Suprapubic skin (tissue), 4 donors: ENCODE results near the gene ADCY5. TPM values are rescaled to one million over a fixed set of nuclear protein-coding genes. Genes with fewer than 3 reads are reported as not detected.

ENCODE experiments used
- DNase-seq, 2 donors: peaks; one replicate each; pipeline ENCODE4 v3.0.0-alpha.2; 2019; ENCODE audit warnings: low spot score in 2 of 2
- H3K27ac ChIP-seq: fragments of 200-600 bp; sonication (generic); one replicate; pipeline ENCODE4 v1.5.1; 2019
- H3K27me3 ChIP-seq: fragments of 200-600 bp; sonication (generic); one replicate; pipeline ENCODE4 v1.5.1; 2019
- H3K36me3 ChIP-seq: fragments of 200-600 bp; sonication (generic); one replicate; pipeline ENCODE4 v1.5.1; 2019
- H3K4me1 ChIP-seq: fragments of 200-600 bp; sonication (generic); one replicate; pipeline ENCODE4 v1.5.1; 2019
- H3K4me3 ChIP-seq: fragments of 200-600 bp; sonication (generic); one replicate; pipeline ENCODE4 v1.5.1; 2019; ENCODE audit warnings: mild to moderate bottlenecking
- H3K9me3 ChIP-seq: fragments of 200-600 bp; sonication (generic); one replicate; pipeline ENCODE4 v1.5.1; 2019
- EP300 ChIP-seq: sonication (generic); formaldehyde crosslinking; IDR thresholded peaks from one replicate; pipeline ENCODE4 v1.6.1; 2017; ENCODE audit warnings: antibody characterized with exemption
- POLR2A ChIP-seq, 2 donors: fragments of 450-650 bp; IDR thresholded peaks; one replicate each; pipeline ENCODE4 v1.6.1; 2017; ENCODE audit warnings: antibody characterized with exemption in 2 of 2, mild to moderate bottlenecking in 2 of 2, moderate library complexity in 2 of 2
- POLR2AphosphoS5 ChIP-seq, 3 donors: sonication (generic); formaldehyde crosslinking; IDR thresholded peaks; one replicate each; pipeline ENCODE4 v1.6.1; 2017; ENCODE audit warnings: antibody characterized with exemption in 3 of 3
- WGBS: methylation state at CpG from one replicate; pipeline ENCODE4 v1.1.5; 2018; 5-methylcytosine and 5-hydroxymethylcytosine counted together
- total RNA-seq, 4 donors: library from RNA; depleted of rRNA; stranded (reverse); fragments of >200 nt; gene quantifications; one replicate each; pipeline ENCODE4 v1.1.0, GENCODE V29; 2016
- TF ChIP-seq, protein P1 (sequence below), 2 donors: fragments of 200-600 bp in 1 of 2; fragments of 450-650 bp in 1 of 2; sonication (generic) in 1 of 2; IDR thresholded peaks; one replicate each; pipeline ENCODE4 v1.5.1; 2016 to 2019; ENCODE audit warnings: antibody characterized with exemption in 2 of 2, mild to moderate bottlenecking in 1 of 2, moderate library complexity in 1 of 2

ADCY5 gene
- total RNA-seq, 4 donors from 2014 or later: 1.4 to 4.9 (median 4.0) TPM

DNA sequence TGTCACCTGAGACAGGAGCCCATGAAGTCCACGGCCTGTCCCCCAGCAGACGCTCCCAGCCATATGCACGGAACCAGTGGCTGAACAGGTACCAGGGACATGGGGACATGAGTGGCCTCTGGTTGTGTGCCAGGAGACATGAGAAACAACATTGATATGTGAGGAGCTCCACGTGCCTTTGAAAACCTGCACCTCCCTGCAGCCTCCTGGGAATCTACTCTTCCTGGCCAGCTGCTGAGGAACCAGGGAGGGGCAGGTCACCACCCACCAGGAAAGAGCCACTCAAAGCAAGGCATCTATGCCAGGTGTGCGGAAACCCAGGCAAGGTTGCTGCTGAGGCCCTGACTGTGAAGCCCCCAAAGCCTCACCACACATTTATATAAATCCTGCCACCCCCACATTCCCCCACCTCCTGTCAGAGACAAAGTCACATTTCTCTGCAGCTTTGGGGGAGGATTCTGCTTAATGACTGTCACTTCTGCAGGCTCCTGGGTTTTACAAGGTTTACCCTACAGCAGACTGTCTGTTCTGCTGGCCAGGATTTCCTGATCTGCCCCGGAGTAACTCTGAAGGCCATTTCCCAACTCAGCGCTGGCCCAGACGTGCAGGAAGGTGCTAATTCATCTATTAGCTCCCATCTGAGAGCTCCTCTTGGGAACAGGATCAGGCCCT is 110.8 kb downstream of the ADCY5 start:
- DNase-seq: peak in 1 of 2 donors; percentile 53
- Histone ChIP-seq H3K4me3 (no peak overlapping the region), H3K4me1 (no peaks in the 10 kb centered on the region), H3K27me3 (no peaks in the 10 kb centered on the region), H3K36me3 (no peaks in the 10 kb centered on the region), H3K9me3 (no peaks in the 10 kb centered on the region), H3K27ac (no peak overlapping the region)
- 85% methylated on average over 5 of the region's 8 CpGs for WGBS
- TF ChIP-seq POLR2AphosphoS5 (IDR thresholded peaks at IDR 0.05): no peak
- no peak for TF ChIP-seq EP300
- TF ChIP-seq, protein P1, sequence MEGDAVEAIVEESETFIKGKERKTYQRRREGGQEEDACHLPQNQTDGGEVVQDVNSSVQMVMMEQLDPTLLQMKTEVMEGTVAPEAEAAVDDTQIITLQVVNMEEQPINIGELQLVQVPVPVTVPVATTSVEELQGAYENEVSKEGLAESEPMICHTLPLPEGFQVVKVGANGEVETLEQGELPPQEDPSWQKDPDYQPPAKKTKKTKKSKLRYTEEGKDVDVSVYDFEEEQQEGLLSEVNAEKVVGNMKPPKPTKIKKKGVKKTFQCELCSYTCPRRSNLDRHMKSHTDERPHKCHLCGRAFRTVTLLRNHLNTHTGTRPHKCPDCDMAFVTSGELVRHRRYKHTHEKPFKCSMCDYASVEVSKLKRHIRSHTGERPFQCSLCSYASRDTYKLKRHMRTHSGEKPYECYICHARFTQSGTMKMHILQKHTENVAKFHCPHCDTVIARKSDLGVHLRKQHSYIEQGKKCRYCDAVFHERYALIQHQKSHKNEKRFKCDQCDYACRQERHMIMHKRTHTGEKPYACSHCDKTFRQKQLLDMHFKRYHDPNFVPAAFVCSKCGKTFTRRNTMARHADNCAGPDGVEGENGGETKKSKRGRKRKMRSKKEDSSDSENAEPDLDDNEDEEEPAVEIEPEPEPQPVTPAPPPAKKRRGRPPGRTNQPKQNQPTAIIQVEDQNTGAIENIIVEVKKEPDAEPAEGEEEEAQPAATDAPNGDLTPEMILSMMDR (IDR thresholded peaks at IDR 0.05): no peak
- no peak for TF ChIP-seq POLR2A (IDR thresholded peaks at IDR 0.05)

DNA sequence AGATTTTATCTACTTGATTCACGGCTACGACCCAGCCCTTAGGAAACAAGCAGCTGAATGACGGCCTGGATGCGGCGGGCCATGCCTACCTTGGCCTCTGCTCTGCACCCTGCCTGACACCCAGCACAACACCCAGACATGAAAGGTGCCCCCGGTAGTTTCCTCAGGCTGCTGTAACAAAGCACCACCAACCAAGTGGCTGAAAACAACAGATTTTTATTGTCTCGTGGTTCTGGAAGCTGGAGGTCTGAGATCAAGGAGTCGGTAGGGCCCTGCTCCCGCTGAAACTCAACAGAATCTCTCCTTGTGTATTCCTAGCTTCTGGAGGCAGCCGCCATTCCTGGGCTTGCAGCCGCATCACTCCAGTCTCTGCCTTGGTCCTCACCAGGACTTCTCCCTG is 111.7 kb downstream of the ADCY5 start:
- DNase-seq: peak in 1 of 2 donors; percentile 20
- H3K4me1 ChIP-seq: no peaks in the 10 kb centered on the region
- no peaks in the 10 kb centered on the region for H3K27me3 ChIP-seq
- TF ChIP-seq, protein P1 (IDR thresholded peaks at IDR 0.05): no peak
- TF ChIP-seq POLR2AphosphoS5 (IDR thresholded peaks at IDR 0.05): no peak
- no peaks in the 10 kb centered on the region for H3K9me3 ChIP-seq
- no peak overlapping the region for H3K4me3 ChIP-seq
- no peak overlapping the region for H3K27ac ChIP-seq
- WGBS: 92% methylated on average over 11 of the region's 11 CpGs
- no peaks in the 10 kb centered on the region for H3K36me3 ChIP-seq

DNA sequence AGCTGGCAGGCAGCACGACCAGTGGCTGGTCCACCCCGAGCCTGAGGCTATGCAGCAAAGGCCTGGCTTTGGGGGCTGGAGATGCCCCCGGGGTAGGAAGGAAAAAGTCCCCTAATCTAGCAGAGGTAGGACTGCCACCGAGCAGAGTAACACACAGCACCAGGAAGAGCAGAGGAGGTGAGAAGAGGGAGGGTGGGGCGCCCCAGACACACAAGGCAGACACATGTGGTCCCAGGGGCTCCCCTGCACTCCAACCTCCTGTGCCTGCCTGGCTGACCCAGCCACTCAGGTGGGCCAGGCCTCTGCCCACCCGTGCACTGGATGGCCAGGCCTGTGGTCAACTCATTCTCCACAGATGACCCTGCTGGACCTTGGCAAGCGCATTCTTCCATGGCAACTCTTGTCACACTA is 112.4 kb downstream of the ADCY5 start:
- WGBS: 93% methylated on average over 5 of the region's 7 CpGs
- Histone ChIP-seq H3K4me3 (no peak overlapping the region), H3K36me3 (no peaks in the 10 kb centered on the region), H3K4me1 (no peaks in the 10 kb centered on the region), H3K9me3 (no peaks in the 10 kb centered on the region), H3K27ac (no peak overlapping the region), H3K27me3 (no peaks in the 10 kb centered on the region)
- TF ChIP-seq POLR2AphosphoS5 (IDR thresholded peaks at IDR 0.05) (no peak), POLR2A (IDR thresholded peaks at IDR 0.05) (no peak), EP300 (no peak)
- TF ChIP-seq, protein P1 (IDR thresholded peaks at IDR 0.05): no peak
- peak in 1 of 2 donors; percentile 36 for DNase-seq

DNA sequence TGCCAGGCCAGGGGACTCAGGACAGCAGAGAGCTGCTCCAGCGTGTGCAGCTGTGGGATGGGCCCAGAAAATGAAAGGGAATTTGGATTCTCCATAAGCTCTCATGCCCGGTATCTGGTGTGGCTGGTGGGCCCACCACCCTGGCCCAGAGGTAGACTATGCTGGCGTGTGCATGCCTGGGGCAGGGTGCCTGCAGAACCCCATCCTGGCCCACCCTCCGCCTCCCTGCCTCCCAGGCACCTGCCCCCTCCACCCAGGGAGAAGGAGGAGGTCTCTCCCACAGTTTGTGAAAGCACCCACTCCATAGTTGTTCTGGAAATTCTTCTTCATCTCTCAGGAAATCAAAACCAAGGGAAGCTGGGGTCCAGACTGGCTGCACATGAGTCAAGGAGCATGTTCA is 112.9 kb downstream of the ADCY5 start:
- Histone ChIP-seq H3K4me1 (no peaks in the 10 kb centered on the region), H3K9me3 (no peaks in the 10 kb centered on the region), H3K27ac (no peak overlapping the region), H3K27me3 (no peaks in the 10 kb centered on the region), H3K36me3 (no peaks in the 10 kb centered on the region), H3K4me3 (no peak overlapping the region)
- no peak for DNase-seq
- WGBS: 78% methylated on average over 4 of the region's 4 CpGs
- no peak for TF ChIP-seq EP300
- no peak for TF ChIP-seq POLR2A (IDR thresholded peaks at IDR 0.05)

DNA sequence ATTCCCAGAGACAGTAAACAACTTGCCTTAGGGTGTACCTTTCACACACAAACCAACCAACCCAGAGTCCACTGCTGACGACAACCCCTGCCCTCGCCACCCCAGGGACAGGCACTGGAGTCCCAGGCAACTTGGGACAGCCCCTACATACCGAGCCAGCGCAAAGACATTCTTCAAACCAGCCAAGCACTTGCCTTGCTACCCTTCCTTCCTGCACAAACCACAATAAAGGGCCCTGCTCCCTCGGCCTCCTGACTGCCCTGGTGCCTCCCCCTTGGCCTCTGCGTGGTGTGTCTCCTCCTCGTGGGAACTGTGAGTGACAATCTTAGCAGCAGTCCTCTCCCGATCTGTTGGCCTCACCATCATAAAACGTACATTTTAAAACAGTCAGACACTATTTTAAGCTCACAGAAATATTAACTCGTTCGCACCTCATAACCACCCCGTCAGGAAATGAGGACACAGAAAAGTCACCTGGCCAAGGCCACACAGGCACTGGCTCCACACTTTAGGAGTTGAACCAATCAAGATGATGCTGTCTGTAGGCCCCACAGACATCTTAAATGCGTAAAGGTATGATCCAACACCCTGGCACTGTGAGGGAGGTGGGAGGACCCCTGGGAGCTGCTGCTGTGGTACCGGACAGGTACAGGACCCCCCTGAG is 113.8 kb downstream of the ADCY5 start:
- 75% methylated on average over 14 of the region's 14 CpGs for WGBS
- no peaks in the 10 kb centered on the region for H3K36me3 ChIP-seq
- peak in 1 of 2 donors; percentile 40 for DNase-seq
- H3K27ac ChIP-seq: no peak overlapping the region
- H3K27me3 ChIP-seq: no peaks in the 10 kb centered on the region
- no peaks in the 10 kb centered on the region for H3K9me3 ChIP-seq
- H3K4me1 ChIP-seq: no peaks in the 10 kb centered on the region
- TF ChIP-seq, protein P1 (IDR thresholded peaks at IDR 0.05): no peak
- TF ChIP-seq POLR2A (IDR thresholded peaks at IDR 0.05): no peak
- no peak for TF ChIP-seq POLR2AphosphoS5 (IDR thresholded peaks at IDR 0.05)
- no peak for TF ChIP-seq EP300
- no peak overlapping the region for H3K4me3 ChIP-seq
